ENCODE measurements around the gene TCAF1.
A peak's percentile ranks its signal among the peaks of the same experiment; 100 is the strongest.

Gene TCAF1

DNA sequence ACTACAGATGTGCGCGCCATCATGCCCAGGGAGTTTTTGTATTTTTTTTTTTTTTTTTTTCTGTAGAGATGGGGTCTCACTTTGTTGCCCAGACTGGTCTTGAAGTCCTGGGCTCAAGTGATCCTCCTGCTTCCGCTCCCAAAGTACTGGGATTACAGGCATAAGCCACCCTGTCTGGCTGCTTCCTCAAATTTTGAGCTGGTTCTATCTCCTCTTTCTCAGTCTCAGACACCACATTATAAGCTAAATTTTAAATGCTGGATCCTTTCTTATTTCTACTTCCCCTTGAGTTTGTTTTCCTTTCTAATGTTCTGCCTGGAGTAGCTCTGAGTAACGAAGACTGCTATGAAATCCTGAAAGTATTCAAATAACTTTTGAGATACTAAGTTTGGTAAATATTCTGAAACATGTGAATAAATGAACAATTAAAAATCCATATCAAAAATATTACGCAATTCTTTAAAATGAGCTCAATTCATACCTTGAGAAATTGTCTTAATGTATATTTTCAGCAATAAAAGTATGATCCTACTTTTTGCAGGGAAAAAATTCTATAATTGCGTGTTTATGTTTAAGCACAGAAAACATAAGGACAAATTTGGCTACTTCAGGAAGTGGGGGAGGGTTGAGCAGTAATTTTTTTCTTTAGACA lies 15.0 kb downstream of the TCAF1 start:
- TF ChIP-seq, protein P1, sequence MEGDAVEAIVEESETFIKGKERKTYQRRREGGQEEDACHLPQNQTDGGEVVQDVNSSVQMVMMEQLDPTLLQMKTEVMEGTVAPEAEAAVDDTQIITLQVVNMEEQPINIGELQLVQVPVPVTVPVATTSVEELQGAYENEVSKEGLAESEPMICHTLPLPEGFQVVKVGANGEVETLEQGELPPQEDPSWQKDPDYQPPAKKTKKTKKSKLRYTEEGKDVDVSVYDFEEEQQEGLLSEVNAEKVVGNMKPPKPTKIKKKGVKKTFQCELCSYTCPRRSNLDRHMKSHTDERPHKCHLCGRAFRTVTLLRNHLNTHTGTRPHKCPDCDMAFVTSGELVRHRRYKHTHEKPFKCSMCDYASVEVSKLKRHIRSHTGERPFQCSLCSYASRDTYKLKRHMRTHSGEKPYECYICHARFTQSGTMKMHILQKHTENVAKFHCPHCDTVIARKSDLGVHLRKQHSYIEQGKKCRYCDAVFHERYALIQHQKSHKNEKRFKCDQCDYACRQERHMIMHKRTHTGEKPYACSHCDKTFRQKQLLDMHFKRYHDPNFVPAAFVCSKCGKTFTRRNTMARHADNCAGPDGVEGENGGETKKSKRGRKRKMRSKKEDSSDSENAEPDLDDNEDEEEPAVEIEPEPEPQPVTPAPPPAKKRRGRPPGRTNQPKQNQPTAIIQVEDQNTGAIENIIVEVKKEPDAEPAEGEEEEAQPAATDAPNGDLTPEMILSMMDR (IDR thresholded peaks at IDR 0.05): no peak
- Mint-ChIP-seq H3K36me3 (ENCODE audit: low read depth) (peaks cover 42% of the 10 kb centered on the region), H3K27ac (peak overlapping the region; percentile 33), H3K4me3 (peak overlapping the region; percentile 46), H3K9me3 (peaks cover 38% of the 10 kb centered on the region), H3K27me3 (ENCODE audit: low read depth, poor library complexity) (no peaks in the 10 kb centered on the region), H3K4me1 (peaks cover 47% of the 10 kb centered on the region)
- DNase-seq: no peak

DNA sequence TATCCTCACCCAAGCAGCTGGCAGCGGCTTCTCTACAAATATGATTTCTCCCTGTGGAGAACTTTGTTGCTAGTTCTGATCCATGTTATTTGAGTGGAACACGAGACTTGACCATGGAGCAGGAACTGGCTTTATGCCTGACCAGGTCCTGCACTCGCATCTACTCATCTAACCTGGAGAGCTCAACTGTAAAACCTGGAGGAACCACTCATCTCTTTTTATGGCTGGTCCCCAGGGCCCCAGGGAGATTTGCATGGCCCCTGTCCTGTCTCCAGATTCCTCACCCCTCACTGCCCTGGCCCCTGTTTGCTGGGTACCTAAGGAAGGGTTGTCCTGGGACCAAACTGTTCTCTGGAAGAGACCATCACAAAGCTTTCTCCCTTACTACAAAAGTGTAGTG lies 16.0 kb downstream of the TCAF1 start:
- TF ChIP-seq, protein P1 (IDR thresholded peaks at IDR 0.05): no peak
- H3K36me3 Mint-ChIP-seq (ENCODE audit: low read depth): peaks cover 37% of the 10 kb centered on the region
- H3K27ac Mint-ChIP-seq: peak overlapping the region; percentile 87
- H3K27me3 Mint-ChIP-seq (ENCODE audit: low read depth, poor library complexity): no peaks in the 10 kb centered on the region
- H3K4me3 Mint-ChIP-seq: peak overlapping the region; percentile 97
- H3K9me3 Mint-ChIP-seq: peaks cover 28% of the 10 kb centered on the region
- peaks cover 57% of the 10 kb centered on the region for H3K4me1 Mint-ChIP-seq
- peak; percentile 33 for DNase-seq

DNA sequence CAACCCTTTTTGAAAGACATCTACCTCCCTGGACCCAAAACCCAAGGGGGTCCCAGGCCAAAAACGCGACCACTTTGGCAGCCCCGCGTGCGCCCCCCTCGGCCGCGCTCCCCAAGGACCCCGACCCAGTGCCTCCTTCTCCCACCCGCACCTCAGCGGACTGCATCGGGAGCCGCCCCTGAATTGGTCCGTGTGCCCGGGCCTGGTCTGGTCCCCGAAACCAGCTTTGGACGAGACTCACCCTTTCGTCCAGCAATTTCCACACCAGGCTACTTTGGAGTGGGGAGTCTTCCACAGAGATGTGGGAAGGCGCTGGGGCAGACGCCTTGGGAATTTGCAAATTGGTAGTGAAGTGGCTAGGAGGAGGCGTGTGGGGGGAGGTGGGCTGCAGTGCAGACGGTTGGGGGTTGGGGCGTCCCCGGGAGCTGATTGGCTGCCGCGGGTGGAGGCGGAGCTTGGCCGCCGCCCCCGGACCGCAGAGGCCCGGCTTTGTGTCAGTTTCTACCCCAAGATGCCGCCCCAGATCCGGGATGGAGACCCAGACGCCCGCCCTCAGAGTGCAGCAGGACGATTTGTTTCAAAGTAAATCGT lies 16.9 kb downstream of the TCAF1 start:
- Mint-ChIP-seq H3K27me3 (ENCODE audit: low read depth, poor library complexity) (no peaks in the 10 kb centered on the region), H3K36me3 (ENCODE audit: low read depth) (peaks cover 28% of the 10 kb centered on the region), H3K9me3 (peaks cover 19% of the 10 kb centered on the region), H3K4me3 (peak overlapping the region; percentile 97), H3K4me1 (peaks cover 65% of the 10 kb centered on the region), H3K27ac (peak overlapping the region; percentile 68)
- DNase-seq: peak; percentile 80
- TF ChIP-seq, protein P1 (IDR thresholded peaks at IDR 0.05): no peak

- TF ChIP-seq, protein P1 (IDR thresholded peaks at IDR 0.05): no peak
- Mint-ChIP-seq H3K27me3 (ENCODE audit: low read depth, poor library complexity) (no peaks in the 10 kb centered on the region), H3K36me3 (ENCODE audit: low read depth) (peaks cover 21% of the 10 kb centered on the region), H3K9me3 (peaks cover 15% of the 10 kb centered on the region), H3K4me3 (peak overlapping the region; percentile 97), H3K27ac (peak overlapping the region; percentile 57), H3K4me1 (peaks cover 72% of the 10 kb centered on the region)
- DNase-seq: no peak
These were observed 17.6 kb downstream of the TCAF1 start for GRCh38 chr7:143884241-143884968.

DNA sequence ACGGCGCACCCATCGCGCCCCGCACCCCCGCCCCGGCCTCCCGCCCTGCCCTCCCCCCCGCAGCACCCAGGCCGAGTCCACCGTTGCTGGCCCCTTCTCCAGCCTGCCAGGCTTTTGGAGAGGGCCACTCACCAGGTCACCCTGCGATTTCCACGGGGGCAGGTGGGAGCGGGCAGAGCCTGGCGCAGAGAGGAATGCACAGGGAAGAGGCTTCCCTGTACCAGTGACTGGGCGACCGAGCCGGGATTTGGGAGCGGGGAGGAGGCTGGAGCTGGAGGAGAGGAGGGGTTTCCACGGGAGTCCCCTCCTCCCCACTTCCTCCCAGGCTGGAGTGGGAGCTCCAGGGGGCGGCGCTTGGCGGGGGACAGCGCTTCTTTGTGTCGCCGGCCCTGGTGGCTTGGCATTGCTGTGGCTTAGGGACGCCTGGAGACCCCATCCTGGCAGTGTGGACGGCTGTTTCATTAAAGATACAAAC lies 19.3 kb downstream of the TCAF1 start:
- no peaks in the 10 kb centered on the region for H3K9me3 Mint-ChIP-seq
- no peaks in the 10 kb centered on the region for H3K27me3 Mint-ChIP-seq (ENCODE audit: low read depth, poor library complexity)
- peak; percentile 85 for DNase-seq
- peak overlapping the region; percentile 94 for H3K27ac Mint-ChIP-seq
- peaks cover 6% of the 10 kb centered on the region for H3K36me3 Mint-ChIP-seq (ENCODE audit: low read depth)
- TF ChIP-seq, protein P1 (IDR thresholded peaks at IDR 0.05): no peak
- H3K4me3 Mint-ChIP-seq: peak overlapping the region; percentile 97
- H3K4me1 Mint-ChIP-seq: peaks cover 81% of the 10 kb centered on the region

All from nephron progenitor cell (in vitro differentiated cells).